KOPT-K1 (cell line): ENCODE results near the gene ARHGAP42.

Experiments used
- H3K27ac ChIP-seq: fragments of 200-600 bp; sonication (generic); 2 replicates; pipeline ENCODE4 v1.5.1; 2016; ENCODE audit warnings: antibody characterized with exemption, mild to moderate bottlenecking, low read depth, low read length; ENCODE audit not compliant: poor library complexity, severe bottlenecking
- H3K36me3 ChIP-seq: fragments of 200-600 bp; sonication (generic); 2 replicates; pipeline ENCODE4 v1.5.1; 2017; ENCODE audit warnings: antibody characterized with exemption, mild to moderate bottlenecking, low read length, moderate library complexity; ENCODE audit not compliant: insufficient read depth
- H3K9me3 ChIP-seq: fragments of 200-600 bp; sonication (generic); 2 replicates; pipeline ENCODE4 v1.5.1; 2017; ENCODE audit warnings: antibody characterized with exemption, low read length, mild to moderate bottlenecking; ENCODE audit not compliant: insufficient read depth, poor library complexity, severe bottlenecking

The ARHGAP42 gene

GRCh38 chr11:100673063-100673462 is 14.0 kb upstream of the ARHGAP42 start:
- no peak overlapping the region for H3K27ac ChIP-seq
- H3K36me3 ChIP-seq = no peaks in the 10 kb centered on the region
- no peaks in the 10 kb centered on the region for H3K9me3 ChIP-seq

GRCh38 chr11:100674212-100674611 is 12.9 kb upstream of the ARHGAP42 start:
- H3K27ac ChIP-seq = no peak overlapping the region
- H3K9me3 ChIP-seq = no peaks in the 10 kb centered on the region

DNA sequence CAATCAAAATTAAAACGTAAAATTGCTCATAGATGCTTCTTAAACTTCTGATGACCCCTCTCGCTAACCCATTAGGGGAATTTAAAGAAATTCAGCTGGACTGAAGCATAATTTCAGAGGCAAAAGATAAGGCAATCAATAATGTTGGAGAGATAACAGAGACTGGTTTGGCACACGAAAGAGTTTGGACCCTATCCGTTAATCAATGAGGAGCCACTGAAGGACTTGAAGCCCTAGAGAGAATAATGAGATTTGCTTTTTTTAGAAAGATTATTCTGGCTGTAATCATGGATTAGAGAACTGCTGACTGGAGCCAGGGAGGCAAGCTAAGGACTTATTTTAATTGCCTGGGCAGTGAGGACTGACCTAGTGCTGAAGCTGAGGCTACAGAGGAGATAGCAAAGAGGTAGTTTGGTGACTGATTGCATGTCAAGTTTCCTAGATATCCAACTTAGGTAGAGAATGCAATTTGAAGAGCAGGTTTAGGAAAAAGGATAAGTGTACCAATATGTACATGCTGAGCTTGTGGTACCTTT is 11.9 kb upstream of the ARHGAP42 start:
- Histone ChIP-seq H3K36me3 (no peaks in the 10 kb centered on the region), H3K9me3 (no peaks in the 10 kb centered on the region), H3K27ac (no peak overlapping the region)

More at GRCh38 chr11:100674212-100674611, 12.9 kb upstream of the ARHGAP42 start:
- no peaks in the 10 kb centered on the region for H3K36me3 ChIP-seq

- Histone ChIP-seq H3K27ac (no peak overlapping the region), H3K9me3 (no peaks in the 10 kb centered on the region), H3K36me3 (no peaks in the 10 kb centered on the region)
These were observed 10.2 kb upstream of the ARHGAP42 start for GRCh38 chr11:100676901-100677300.

DNA sequence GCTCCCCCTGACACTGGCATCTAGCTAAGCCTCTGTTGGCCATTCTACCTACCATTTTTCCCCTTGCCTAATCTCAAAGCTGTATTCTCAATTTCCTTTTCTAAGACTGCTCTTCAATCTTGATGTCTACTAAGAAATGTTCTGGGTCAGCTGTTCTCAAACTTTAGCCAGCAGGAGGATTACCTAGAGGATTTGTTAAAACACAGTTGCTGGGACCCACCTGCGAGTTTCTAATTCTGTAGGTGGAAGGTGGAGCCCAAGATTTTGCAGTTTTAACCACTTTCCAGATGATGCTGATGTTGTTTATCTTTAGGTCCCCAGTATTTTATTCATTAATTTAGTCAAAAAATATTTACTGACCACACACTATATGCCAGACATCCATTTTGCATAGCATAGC is 9.3 kb upstream of the ARHGAP42 start:
- Histone ChIP-seq H3K36me3 (no peaks in the 10 kb centered on the region), H3K27ac (no peak overlapping the region), H3K9me3 (no peaks in the 10 kb centered on the region)

DNA sequence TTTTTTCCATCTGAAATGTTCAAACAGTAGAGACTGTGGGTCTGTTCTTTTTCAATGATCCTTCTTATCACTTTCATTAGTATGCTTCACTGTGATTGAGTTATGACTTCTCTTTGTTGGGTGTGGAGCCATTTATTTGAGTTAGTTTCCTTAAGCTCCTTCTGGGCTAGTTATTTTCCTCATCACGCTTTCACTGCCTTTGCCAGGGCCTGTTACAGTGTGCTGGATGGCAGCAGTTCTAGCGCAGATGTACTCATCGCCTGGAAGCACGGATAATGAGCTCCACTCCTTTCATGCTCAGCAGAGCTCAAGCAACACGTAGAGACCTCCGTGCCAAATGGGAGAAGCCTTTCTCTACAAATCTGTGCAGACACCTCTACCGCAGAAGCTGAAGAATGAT is 7.0 kb upstream of the ARHGAP42 start:
- no peak overlapping the region for H3K27ac ChIP-seq
- H3K36me3 ChIP-seq = no peaks in the 10 kb centered on the region
- no peaks in the 10 kb centered on the region for H3K9me3 ChIP-seq

DNA sequence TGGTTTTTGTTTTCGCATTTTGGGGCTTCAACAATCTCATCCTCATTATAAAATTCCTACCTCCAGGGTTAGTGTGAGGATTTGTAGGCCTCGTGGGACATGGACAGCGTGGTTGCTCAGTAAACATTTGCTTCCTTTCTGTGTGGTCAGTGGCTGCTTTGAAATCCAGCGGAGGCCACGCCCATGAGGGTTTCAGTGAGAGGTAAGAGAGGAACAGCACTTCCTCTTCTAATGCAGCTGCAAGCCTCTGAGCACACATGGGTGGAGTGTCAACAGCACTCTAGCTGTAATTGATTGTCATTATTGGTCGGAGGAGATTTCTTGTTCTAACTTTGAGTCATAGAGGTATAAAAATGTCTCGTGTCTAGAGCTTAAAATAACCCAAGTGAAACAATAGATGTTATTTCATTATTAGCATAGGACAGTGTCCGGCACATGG is 6.0 kb upstream of the ARHGAP42 start:
- Histone ChIP-seq H3K9me3 (no peaks in the 10 kb centered on the region), H3K36me3 (no peaks in the 10 kb centered on the region), H3K27ac (no peak overlapping the region)

GRCh38 chr11:100682247-100682969 is 4.7 kb upstream of the ARHGAP42 start:
- H3K9me3 ChIP-seq = no peaks in the 10 kb centered on the region
- H3K27ac ChIP-seq = no peak overlapping the region
- H3K36me3 ChIP-seq = no peaks in the 10 kb centered on the region

DNA sequence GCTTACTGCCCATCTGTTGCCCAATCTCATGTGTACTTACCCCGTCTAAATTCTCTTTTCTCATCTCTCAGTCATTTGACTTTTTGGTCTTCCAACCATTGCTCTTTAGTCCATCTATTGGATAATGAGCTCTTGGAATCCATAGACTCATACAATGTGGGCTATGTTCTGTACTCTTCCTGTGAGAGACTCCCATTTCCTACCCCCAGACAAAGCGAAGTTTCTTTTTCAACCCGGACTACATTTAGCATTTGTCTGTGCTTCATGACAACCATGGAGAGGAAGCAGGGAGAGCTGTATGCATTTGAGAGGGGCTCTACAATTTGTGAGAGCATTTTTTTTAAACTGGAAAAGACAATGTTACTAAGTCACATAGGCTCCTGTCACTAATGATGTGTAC is 4.0 kb upstream of the ARHGAP42 start:
- no peak overlapping the region for H3K27ac ChIP-seq
- no peaks in the 10 kb centered on the region for H3K9me3 ChIP-seq
- H3K36me3 ChIP-seq = no peaks in the 10 kb centered on the region

GRCh38 chr11:100684101-100685065 is 2.7 kb upstream of the ARHGAP42 start:
- no peak overlapping the region for H3K27ac ChIP-seq
- no peaks in the 10 kb centered on the region for H3K9me3 ChIP-seq
- H3K36me3 ChIP-seq = no peaks in the 10 kb centered on the region

DNA sequence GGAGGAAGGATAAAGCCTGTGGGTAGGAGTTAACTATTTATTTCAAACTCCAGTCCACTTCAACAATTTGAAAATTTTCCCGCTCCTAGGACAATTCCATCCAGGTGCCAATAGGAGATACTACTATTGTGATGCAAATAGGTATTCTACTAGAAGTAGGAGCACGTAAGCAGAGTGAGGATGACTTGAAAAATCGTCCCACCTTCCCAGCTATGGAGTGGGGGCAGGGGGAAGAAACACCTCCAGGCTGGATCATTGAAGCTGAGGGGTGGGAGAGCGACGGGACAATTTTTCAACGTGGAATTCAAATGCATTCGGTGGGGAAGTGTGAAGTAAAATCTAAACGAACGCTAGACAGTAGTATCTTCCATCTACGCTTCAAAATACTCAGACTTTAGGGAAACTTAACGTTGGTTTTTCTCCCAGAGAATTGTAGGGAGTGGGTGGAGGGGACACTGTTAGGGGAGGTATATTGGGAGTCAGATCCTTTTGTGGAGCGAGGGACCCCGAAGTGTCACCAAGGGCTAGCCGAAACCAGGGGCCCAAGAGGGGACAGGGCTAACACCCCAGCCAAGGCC is 523 bp upstream of the ARHGAP42 start:
- no peaks in the 10 kb centered on the region for H3K36me3 ChIP-seq
- no peak overlapping the region for H3K27ac ChIP-seq

GRCh38 chr11:100687630-100688395 is 725 bp downstream of the ARHGAP42 start:
- Histone ChIP-seq H3K36me3 (no peaks in the 10 kb centered on the region), H3K27ac (no peak overlapping the region), H3K9me3 (no peaks in the 10 kb centered on the region)

More for the DNA sequence above, 523 bp upstream of the ARHGAP42 start:
- H3K9me3 ChIP-seq = no peaks in the 10 kb centered on the region

DNA sequence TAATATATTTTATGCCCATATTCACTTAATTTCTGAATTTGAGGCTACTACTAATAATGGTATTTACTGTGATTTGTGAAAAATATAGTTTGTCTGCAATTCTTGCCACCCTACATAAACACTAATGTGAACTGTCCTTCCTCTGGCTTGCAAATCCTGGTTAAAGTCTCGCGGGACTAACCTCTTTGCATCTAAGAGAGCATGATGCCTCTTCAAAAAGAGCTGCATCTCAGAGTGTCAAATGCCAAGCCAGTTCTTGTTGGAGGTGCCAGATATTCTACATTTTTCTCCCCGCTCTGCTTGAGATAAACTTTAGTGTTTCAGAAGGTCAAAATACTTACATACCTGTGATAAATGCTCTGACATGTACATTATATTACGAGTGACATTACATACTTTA is 2.1 kb downstream of the ARHGAP42 start:
- Histone ChIP-seq H3K9me3 (no peaks in the 10 kb centered on the region), H3K27ac (no peak overlapping the region), H3K36me3 (no peaks in the 10 kb centered on the region)

DNA sequence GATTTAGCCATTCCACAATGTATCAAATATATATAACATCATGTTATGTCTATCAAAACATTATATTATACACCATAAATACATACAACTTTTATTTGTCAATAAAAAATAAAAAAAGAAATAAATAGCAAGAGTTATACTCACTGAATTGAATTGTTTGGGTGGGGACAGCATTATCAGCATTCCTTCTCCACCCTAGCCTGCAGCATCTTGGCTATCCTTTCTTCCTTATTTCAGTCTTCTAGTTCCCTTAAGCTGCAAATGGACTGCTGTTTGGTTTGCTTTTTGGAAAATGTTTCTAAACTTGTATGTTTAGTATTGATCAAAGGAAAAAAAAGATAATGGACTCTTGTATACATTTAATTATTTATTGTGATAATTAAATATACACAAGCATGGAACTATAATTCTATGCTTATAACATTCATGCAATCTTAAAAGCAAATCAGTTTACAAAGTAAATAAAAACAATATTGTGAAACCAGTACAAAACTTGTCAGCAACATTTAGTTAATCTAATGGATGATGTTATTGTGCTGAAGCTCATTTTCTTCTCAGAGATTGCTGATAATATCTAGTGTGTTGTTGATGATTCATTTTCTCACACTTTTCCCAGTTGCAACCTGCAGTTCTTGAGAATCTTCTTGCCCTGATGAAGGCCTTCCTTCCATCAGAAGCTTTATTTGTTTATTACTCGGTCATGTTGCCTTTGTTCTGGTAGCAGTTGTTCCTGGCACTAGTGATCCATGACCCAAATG is 5.0 kb downstream of the ARHGAP42 start:
- Histone ChIP-seq H3K27ac (no peak overlapping the region), H3K9me3 (no peaks in the 10 kb centered on the region), H3K36me3 (no peaks in the 10 kb centered on the region)
